ENCODE measurements around the gene ADISSP. TPM values are rescaled to one million over a fixed set of nuclear protein-coding genes. Genes with fewer than 3 reads are reported as not detected.

The ADISSP gene
- total RNA-seq, 1 experiment from 2014 or later: 99.4 TPM

DNA sequence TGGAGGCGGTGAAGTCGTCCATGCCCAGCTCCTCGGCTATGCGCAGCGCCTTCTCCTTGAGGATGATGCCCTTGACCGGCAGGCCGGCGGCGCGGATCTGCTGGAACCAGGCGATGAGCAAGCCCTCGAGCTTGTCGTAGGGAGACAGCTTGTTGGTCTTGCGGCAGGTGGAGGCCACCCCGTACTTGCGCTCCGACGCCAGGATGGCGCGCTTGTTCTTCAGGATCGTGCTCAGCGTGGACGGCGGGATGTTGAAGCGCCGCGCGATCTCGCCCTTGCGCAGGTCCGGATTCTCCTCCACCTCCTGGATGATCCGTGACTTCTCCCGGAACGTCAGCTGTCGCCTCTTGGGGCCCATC is 18.6 kb upstream of the ADISSP start:
- DNase-seq (ENCODE audit: low read depth, low spot score): no peak
- CTCF ChIA-PET: interaction anchor here (0.6 to 2.5 kb wide), 11 partner anchors 10 to 117 kb away, joined by 3 to 19 read pairs (median 4); partner anchors contain the start of genes ADISSP, AP5S1 and CDC25B
- no TSS peak for BruUV-seq (replicated peaks)
- RAD21 ChIA-PET (ENCODE audit: low non-redundant PET in 1 of 2, low total read pairs in 2 of 2, uncharacterized antibody in 2 of 2, unreplicated experiment in 2 of 2): interaction anchor here in 1 of 2 experiments (1.1 kb wide), 1 partner anchor 34 kb away, joined by 6 read pairs; the partner anchor contains the start of gene AP5S1
- Histone ChIP-seq H3K4me1 (ENCODE audit: control insufficient read depth in 1 of 2, insufficient read depth in 2 of 2, low read length in 2 of 2) (peaks cover 25 to 41% of the 10 kb centered on the region in 2 experiments), H3K36me3 (ENCODE audit: control insufficient read depth in 1 of 2, insufficient read depth in 2 of 2, low read length in 2 of 2) (peaks cover 0 to 8% of the 10 kb centered on the region in 2 experiments; a peak in 1 of 4 replicates), H3K9me2 (ENCODE audit: insufficient read depth) (no peaks in the 10 kb centered on the region), H3K9ac (ENCODE audit: low read length) (peak overlapping the region; percentile 72), H3K4me3 (replicated peaks in 1 of 2; ENCODE audit: low read depth in 1 of 2, low read length in 2 of 2) (peak overlapping the region; percentile 68 to 70), H3K27me3 (ENCODE audit: insufficient read depth, low read length) (no peaks in the 10 kb centered on the region), H2AFZ (ENCODE audit: low read depth, low read length, poor library complexity, severe bottlenecking) (no peak overlapping the region), H4K20me1 (ENCODE audit: insufficient read depth) (no peaks in the 10 kb centered on the region), H3K4me2 (ENCODE audit: low read length) (peak overlapping the region; percentile 88), H3K79me2 (ENCODE audit: insufficient read depth, low read length) (peaks cover 27% of the 10 kb centered on the region), H3K27ac (ENCODE audit: low read depth, low read length) (peak overlapping the region; percentile 81), H3K9me3 (ENCODE audit: control insufficient read depth in 1 of 2, insufficient read depth in 1 of 2, low read depth in 1 of 2, low read length in 2 of 2) (no peaks in the 10 kb centered on the region)
- intact Hi-C loops (cut with micrococcal nuclease): loop anchor here (5.0 kb wide), 1 partner anchor 301 kb away; no protein-coding TSS in a partner anchor
- TF ChIP-seq, protein P1, sequence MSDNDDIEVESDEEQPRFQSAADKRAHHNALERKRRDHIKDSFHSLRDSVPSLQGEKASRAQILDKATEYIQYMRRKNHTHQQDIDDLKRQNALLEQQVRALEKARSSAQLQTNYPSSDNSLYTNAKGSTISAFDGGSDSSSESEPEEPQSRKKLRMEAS (IDR thresholded peaks at IDR 0.05): peak; percentile 61
- TF ChIP-seq POLR2AphosphoS5 (IDR thresholded peaks at IDR 0.05; ENCODE audit: low read depth, low read length): no peak
- peak; percentile 48 for ATAC-seq
- POLR2A ChIA-PET: interaction anchor here (2.9 kb wide), 1 partner anchor 33 kb away, joined by 16 read pairs; the partner anchor contains the start of gene AP5S1

DNA sequence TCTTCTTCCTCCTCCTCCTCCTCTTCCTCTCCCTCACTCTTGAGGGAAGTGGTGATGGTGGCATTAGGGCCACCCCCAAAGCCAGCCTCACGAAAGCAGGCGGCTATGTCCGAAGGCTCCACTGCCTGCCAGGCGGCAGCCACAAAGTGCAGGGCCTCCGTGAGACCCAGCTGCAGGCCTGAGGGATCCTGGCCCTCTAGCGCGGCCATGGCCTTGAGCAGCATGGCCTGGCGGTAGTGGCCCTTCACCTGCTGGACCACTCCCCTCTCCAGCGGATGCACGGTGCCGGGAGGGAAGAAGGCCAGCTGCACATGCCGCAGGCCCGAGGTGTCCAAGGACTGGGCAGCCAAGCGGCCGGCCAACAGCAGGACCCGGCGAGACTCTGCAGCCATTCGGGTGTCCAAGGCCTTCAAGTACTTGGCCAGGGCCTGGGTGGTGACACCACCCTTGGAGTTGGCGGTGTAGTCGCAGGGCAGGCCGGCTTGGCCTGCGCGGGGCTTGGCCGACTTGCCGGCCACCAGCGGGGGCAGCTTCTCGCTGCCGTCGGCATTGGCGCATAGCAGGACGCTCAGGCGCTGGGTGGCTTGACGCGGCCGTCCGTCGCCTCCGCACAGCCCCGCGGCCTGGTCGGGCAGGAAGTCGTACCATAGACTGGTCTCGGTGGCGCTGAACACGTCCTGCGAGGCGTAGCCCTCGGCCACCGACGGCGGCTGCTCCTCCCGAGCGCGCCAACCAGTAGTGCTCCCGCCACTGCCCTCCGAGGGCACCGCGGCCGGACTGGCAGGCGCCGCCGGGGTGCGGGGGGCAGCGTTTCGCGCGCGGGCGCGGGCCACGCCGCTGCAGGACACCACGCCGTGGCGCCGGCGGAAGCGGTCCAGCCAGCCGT is 17.9 kb upstream of the ADISSP start:
- POLR2A ChIA-PET: interaction anchor here (2.9 kb wide), 1 partner anchor 34 kb away, joined by 16 read pairs; the partner anchor contains the start of gene AP5S1
- Histone ChIP-seq H3K4me2 (ENCODE audit: low read length) (peak overlapping the region; percentile 88), H3K9ac (ENCODE audit: low read length) (peak overlapping the region; percentile 72), H3K79me2 (ENCODE audit: insufficient read depth, low read length) (peaks cover 27% of the 10 kb centered on the region), H4K20me1 (ENCODE audit: insufficient read depth) (no peaks in the 10 kb centered on the region), H3K4me1 (ENCODE audit: control insufficient read depth in 1 of 2, insufficient read depth in 2 of 2, low read length in 2 of 2) (peaks cover 25 to 47% of the 10 kb centered on the region in 2 experiments), H3K36me3 (ENCODE audit: control insufficient read depth in 1 of 2, insufficient read depth in 2 of 2, low read length in 2 of 2) (peaks cover 0 to 8% of the 10 kb centered on the region in 2 experiments; a peak in 1 of 4 replicates), H3K9me3 (ENCODE audit: control insufficient read depth in 1 of 2, insufficient read depth in 1 of 2, low read depth in 1 of 2, low read length in 2 of 2) (no peaks in the 10 kb centered on the region), H3K9me2 (ENCODE audit: insufficient read depth) (no peaks in the 10 kb centered on the region), H3K27me3 (ENCODE audit: insufficient read depth, low read length) (no peaks in the 10 kb centered on the region), H3K27ac (ENCODE audit: low read depth, low read length) (peak overlapping the region; percentile 81), H3K4me3 (replicated peaks in 1 of 2; ENCODE audit: low read depth in 1 of 2, low read length in 2 of 2) (peak overlapping the region; percentile 68 to 70), H2AFZ (ENCODE audit: low read depth, low read length, poor library complexity, severe bottlenecking) (no peak overlapping the region)
- no peak for ATAC-seq
- RAD21 ChIA-PET (ENCODE audit: low non-redundant PET in 1 of 2, low total read pairs in 2 of 2, uncharacterized antibody in 2 of 2, unreplicated experiment in 2 of 2): interaction anchor here (0.8 to 1.1 kb wide), 2 partner anchors 35 to 70 kb away, joined by 4 to 6 read pairs; partner anchors contain the start of gene AP5S1 (in 1 of the 2)
- CTCF ChIA-PET: interaction anchor here (1.1 to 2.5 kb wide), 5 partner anchors 32 to 70 kb away, joined by 3 to 19 read pairs (median 12); partner anchors contain the start of gene AP5S1
- intact Hi-C loops (cut with micrococcal nuclease): loop anchor here (5.0 kb wide), 1 partner anchor 302 kb away; no protein-coding TSS in a partner anchor
- BruUV-seq (replicated peaks): no TSS peak
- TF ChIP-seq EGR1 (IDR thresholded peaks at IDR 0.05; ENCODE audit: low read depth) (no peak), SRF (IDR thresholded peaks at IDR 0.05; ENCODE audit: low read depth) (no peak), ZFX (IDR thresholded peaks at IDR 0.05) (no peak), ELF1 (IDR thresholded peaks at IDR 0.05; ENCODE audit: borderline replicate concordance, low read depth) (no peak), ZNF274 (IDR thresholded peaks at IDR 0.05; ENCODE audit: low read depth, low read length) (no peak), SP1 (IDR thresholded peaks at IDR 0.05; ENCODE audit: low read depth) (no peak)
- TF ChIP-seq, protein P2, sequence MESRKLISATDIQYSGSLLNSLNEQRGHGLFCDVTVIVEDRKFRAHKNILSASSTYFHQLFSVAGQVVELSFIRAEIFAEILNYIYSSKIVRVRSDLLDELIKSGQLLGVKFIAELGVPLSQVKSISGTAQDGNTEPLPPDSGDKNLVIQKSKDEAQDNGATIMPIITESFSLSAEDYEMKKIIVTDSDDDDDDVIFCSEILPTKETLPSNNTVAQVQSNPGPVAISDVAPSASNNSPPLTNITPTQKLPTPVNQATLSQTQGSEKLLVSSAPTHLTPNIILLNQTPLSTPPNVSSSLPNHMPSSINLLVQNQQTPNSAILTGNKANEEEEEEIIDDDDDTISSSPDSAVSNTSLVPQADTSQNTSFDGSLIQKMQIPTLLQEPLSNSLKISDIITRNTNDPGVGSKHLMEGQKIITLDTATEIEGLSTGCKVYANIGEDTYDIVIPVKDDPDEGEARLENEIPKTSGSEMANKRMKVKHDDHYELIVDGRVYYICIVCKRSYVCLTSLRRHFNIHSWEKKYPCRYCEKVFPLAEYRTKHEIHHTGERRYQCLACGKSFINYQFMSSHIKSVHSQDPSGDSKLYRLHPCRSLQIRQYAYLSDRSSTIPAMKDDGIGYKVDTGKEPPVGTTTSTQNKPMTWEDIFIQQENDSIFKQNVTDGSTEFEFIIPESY (IDR thresholded peaks at IDR 0.05; ENCODE audit: extremely low read depth, insufficient replicate concordance, low read length): no peak
- no peak for DNase-seq (ENCODE audit: low read depth, low spot score)

Measured in HCT116 (cell line).